ENCODE results near the gene CD52.

DNA sequence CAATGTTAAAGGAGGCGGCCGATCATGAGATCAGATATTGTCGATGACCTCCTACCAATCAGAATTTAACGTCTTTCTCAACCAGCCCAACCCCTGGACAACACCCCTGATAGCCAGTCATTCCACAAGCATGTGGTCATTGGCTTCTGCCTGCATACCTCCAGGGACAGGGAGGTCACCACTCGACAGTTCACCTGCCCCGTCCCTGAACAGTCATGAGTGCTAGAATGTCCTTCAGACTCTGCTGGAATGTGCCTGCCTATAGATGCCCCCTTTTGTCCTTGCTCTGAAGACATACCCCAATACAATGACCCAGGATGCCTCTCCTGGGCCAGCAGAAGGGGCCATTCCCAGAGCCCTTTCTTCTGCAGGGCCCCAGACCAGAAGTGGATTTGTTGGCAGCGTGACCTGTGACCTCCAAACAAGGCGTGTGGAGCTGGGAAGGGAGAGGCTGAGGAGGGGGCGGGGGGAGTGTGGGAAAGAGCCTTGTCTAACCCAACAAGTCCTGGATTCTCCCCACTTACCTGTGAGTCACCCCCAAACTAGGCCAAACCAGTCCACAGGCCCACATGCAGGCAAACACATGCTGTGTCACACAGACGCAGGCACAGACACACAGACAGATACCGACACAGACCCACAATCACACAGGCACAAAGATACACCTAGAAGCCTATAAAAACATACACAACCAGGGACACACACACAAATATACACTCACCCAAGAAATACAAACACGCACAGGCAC is 34.0 kb downstream of the CD52 start:
- TF ChIP-seq ELF1 (IDR thresholded peaks at IDR 0.05; ENCODE audit: borderline replicate concordance, low read depth) (no peak), POLR2AphosphoS5 (IDR thresholded peaks at IDR 0.05; ENCODE audit: low read depth, low read length) (no peak), EGR1 (IDR thresholded peaks at IDR 0.05; ENCODE audit: low read depth) (no peak)
